ENCODE measurements around the gene ZFYVE9.

DNA sequence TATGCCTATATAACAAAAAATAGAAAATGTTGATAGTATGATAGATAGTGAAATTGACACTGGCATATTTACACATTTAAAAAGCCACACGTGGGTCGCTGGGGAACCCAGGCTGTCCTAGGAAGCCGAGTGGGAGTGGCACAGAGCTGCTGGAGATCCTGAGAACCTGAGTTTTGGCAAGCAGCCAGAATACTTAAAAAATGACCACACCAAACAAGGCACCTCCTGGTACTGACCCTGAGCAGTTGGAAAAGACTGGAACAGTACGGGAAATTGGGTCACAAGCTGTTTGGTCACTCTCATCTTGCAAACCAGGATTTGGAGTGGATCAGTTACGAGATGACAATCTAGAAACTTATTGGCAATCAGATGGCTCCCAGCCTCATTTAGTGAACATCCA lies 111.5 kb downstream of the ZFYVE9 start:
- TF ChIP-seq, protein P1, sequence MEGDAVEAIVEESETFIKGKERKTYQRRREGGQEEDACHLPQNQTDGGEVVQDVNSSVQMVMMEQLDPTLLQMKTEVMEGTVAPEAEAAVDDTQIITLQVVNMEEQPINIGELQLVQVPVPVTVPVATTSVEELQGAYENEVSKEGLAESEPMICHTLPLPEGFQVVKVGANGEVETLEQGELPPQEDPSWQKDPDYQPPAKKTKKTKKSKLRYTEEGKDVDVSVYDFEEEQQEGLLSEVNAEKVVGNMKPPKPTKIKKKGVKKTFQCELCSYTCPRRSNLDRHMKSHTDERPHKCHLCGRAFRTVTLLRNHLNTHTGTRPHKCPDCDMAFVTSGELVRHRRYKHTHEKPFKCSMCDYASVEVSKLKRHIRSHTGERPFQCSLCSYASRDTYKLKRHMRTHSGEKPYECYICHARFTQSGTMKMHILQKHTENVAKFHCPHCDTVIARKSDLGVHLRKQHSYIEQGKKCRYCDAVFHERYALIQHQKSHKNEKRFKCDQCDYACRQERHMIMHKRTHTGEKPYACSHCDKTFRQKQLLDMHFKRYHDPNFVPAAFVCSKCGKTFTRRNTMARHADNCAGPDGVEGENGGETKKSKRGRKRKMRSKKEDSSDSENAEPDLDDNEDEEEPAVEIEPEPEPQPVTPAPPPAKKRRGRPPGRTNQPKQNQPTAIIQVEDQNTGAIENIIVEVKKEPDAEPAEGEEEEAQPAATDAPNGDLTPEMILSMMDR (IDR thresholded peaks at IDR 0.05) = no peak
- TF ChIP-seq POLR2A (IDR thresholded peaks at IDR 0.05) = no peak

All from adrenal gland (tissue), 5 donors.